Coronary artery (tissue), 2 donors: ENCODE data around the gene KIAA0040.

ENCODE experiments used
- DNase-seq: peaks from one replicate; pipeline ENCODE4 v3.0.0-alpha.2; 2017; ENCODE audit warnings: low spot score
- H3K27ac ChIP-seq, 2 donors: fragments of 200-600 bp; sonication (generic); one replicate each; pipeline ENCODE4 v1.5.1; 2016 to 2019
- H3K4me3 ChIP-seq: fragments of 200-600 bp; sonication (generic); 2 replicates; pipeline ENCODE4 v1.5.1; 2016; ENCODE audit warnings: mild to moderate bottlenecking, moderate library complexity
- TF ChIP-seq, protein P1 (sequence below): fragments of 200-600 bp; sonication (generic); IDR thresholded peaks from one replicate; pipeline ENCODE4 v1.5.1; 2019; ENCODE audit warnings: antibody characterized with exemption

KIAA0040 gene

DNA sequence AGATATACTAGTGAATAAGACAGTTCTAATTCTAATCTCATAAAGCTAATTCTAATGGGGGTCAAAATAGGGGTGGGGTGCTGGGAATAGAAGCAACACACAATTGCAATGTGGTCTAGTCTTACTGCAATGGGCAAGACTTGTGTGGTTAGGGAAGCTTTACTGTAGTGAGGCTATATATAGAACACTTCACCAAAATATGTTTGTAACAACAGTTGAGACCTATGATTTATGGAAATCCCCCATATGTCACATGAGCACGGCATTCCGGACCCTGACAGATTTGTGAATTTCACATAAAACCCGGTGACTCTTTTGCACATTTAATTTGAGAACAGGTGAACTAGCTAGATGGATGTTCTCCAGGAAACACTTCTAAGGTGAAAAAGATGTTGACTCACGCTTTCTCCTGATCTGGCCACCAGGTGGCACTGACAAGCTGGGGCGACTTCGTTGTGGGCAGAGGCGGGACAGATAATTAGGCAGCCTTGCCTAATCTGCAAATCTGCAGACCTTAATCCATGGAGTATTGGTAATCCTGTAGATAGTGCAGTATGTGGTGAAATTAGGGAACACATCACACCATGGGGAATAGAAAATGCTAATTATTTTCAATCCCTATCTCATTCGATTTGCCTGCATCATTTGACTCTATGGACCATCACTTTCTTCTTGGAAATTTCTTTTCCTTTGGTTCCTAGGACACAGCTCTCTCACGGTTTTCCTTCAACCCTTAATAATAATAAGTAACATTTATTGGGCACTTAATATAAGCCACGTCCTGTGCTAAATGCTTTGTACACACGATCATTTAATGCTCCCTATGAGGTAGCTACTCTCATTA is 37.7 kb downstream of the KIAA0040 start:
- no peak overlapping the region for H3K4me3 ChIP-seq
- TF ChIP-seq, protein P1, sequence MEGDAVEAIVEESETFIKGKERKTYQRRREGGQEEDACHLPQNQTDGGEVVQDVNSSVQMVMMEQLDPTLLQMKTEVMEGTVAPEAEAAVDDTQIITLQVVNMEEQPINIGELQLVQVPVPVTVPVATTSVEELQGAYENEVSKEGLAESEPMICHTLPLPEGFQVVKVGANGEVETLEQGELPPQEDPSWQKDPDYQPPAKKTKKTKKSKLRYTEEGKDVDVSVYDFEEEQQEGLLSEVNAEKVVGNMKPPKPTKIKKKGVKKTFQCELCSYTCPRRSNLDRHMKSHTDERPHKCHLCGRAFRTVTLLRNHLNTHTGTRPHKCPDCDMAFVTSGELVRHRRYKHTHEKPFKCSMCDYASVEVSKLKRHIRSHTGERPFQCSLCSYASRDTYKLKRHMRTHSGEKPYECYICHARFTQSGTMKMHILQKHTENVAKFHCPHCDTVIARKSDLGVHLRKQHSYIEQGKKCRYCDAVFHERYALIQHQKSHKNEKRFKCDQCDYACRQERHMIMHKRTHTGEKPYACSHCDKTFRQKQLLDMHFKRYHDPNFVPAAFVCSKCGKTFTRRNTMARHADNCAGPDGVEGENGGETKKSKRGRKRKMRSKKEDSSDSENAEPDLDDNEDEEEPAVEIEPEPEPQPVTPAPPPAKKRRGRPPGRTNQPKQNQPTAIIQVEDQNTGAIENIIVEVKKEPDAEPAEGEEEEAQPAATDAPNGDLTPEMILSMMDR = peak; percentile 76
- no peak overlapping the region for H3K27ac ChIP-seq
- DNase-seq = no peak

DNA sequence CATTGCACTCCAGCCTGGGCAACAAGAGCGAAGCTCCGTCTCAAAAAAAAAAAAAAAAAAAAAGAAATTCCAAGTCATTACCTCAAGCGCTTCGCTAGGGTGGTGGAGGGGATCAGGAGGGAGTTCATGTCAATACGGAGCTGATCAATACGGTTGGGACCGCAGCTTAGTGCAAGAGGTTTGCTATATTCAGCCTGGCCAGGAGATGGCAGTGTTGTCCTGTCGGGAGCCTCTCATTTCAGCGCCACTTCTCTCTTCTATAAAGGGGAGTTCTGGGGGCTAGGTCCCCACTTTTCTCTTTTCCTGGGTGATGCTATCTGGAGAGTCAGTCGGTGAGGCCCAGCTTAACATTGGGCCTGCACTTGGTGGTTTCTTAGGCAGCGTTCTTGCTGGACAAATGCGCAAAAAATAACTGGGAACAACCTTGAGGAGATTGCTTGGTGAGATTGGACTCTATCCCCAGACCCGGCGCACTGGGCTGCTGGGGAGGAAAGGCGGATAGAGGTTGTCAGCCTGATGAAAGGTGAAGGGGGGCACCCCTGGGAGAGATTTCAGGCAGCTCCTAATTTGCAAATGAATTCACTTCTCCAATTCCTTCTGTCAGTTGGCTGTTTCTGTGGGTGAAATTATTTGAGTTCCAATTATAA is 40.4 kb downstream of the KIAA0040 start:
- no peak for DNase-seq
- Histone ChIP-seq H3K27ac (no peak overlapping the region), H3K4me3 (no peak overlapping the region)
- TF ChIP-seq, protein P1 = peak; percentile 89

DNA sequence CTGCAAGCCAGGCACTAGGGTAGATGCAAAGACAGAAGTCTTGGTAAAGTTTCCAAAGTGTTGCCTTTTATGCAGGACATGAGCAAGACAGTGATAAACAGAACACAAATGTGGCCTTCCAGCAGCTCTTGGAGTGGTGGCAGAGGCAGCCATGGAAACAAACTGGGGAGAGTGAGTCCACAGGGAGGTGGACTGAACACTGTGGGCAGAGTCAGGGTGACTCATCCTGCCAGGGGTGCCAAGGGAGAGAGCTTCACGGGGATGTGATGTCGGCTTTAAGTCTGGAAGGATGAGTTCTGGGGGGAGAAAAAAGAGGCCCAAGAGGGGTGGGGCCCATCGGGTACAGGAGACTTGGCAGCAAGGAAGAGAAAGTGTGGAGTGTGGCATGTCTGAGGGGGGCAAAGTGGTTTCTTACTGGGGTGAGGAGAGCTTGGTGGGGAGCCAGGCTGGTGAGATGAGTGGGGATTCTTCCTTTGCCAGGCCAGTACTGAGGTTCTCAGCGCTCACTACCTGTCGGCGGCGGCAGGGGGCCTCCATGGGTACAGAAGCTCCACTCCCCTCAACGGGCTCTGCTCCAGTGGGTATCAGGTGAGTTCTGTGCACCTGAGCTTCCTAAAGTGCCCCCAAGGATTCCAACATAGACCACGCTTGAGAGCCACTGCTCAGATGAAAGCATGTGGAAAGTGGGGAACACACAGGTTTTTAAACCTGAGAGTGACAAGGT is 41.8 kb downstream of the KIAA0040 start:
- DNase-seq = no peak
- Histone ChIP-seq H3K27ac (no peak overlapping the region), H3K4me3 (no peak overlapping the region)
- TF ChIP-seq, protein P1 = no peak

DNA sequence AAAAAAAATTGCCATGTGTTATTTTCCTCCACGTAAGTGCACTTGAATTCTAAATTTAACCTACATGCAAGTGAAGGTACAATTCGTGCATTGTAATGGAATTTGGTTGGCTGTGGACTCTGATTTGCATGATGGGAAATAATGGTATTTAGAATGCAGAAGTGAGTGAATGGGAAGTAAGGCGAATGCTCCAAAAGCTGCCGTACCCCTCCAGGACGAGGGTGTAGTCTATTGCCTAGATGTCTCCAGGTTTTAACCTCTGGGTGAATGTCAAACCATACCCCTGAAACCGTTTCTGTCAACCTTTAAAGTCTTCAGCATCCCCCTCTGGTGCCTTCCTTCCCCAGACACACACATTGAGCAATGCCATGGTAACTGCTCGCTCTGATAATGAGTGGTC is 44.5 kb downstream of the KIAA0040 start:
- H3K4me3 ChIP-seq = no peak overlapping the region
- TF ChIP-seq, protein P1 = no peak
- no peak overlapping the region for H3K27ac ChIP-seq
- no peak for DNase-seq

DNA sequence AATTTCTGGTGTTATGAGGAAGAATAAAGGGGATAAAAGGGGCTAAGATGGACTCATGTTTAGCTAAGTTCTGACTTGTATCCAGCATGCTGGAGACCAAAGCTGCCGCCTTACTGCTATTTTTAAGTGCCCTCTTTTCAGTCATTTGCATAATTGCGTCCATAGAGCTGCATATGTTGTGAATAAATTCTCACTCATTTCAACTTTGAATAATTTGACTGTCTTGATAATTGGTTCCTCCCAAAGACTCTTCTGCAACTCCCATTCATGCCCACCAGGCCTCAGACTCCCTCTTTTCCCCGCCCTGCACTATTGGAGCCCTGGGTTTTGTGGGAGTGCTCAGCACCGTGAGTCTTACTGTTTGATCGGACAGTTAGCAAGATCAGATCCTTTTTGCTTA is 45.0 kb downstream of the KIAA0040 start:
- DNase-seq = no peak
- Histone ChIP-seq H3K27ac (no peak overlapping the region), H3K4me3 (no peak overlapping the region)
- TF ChIP-seq, protein P1 = no peak

DNA sequence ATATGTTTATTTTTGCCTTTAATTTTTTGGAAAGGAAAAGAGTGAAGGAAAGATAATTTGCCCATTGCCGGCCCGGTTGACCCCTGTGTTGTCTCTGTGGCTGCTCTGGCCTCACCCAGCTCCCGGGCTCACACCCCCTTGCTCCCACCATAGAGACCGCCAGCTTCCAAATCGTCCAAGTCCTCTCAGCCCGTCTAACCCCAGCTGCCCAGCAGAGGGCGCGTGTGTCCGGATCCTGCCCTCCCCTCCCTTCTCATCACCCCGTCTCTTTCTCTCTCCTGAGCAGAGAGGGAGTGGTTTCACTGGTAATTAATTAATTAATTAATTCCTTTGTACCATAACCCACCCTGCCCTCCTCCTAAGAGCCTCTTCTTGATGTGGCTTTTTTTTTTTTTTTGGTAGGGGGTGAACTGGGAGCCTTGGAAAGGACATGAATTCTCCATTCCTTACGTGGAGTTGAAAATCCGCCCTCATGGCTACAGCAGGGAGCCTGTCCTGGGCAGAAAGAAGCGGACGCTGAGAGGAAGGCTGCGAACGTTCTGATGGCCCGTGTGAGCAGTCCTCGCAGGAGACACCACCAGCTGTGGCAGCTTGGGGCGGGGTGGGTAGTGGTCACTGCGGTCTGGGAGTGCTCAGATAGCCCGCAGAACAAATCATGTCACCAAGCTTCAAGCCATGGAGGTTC is 45.9 kb downstream of the KIAA0040 start:
- no peak for DNase-seq
- TF ChIP-seq, protein P1 = peak; percentile 78
- Histone ChIP-seq H3K4me3 (peak overlapping the region; percentile 39), H3K27ac (no peak overlapping the region)
